HUES48 (cell line): ENCODE measurements around the gene HSD11B2.
A peak's percentile ranks its signal among the peaks of the same experiment; 100 is the strongest.

Source experiments
- H3K27ac ChIP-seq: one replicate; pipeline ENCODE4 v1.7.0; 2013; ENCODE audit warnings: low read depth, low read length, inconsistent platforms
- H3K27me3 ChIP-seq: 2 replicates; pipeline ENCODE4 v1.6.1; 2013; ENCODE audit warnings: mild to moderate bottlenecking, low read length; ENCODE audit not compliant: control insufficient read depth, insufficient read depth
- H3K36me3 ChIP-seq: 2 replicates; pipeline ENCODE4 v1.6.1; 2013; ENCODE audit warnings: low read length; ENCODE audit not compliant: control insufficient read depth, insufficient read depth
- H3K4me1 ChIP-seq: 2 replicates; pipeline ENCODE4 v1.6.1; 2013; ENCODE audit warnings: mild to moderate bottlenecking, low read length; ENCODE audit not compliant: control insufficient read depth, insufficient read depth
- H3K4me3 ChIP-seq: 2 replicates; pipeline ENCODE4 v1.5.1; 2013; ENCODE audit warnings: mild to moderate bottlenecking, low read depth, low read length
- H3K9ac ChIP-seq: 2 replicates; pipeline ENCODE4 v1.6.1; 2013; ENCODE audit warnings: mild to moderate bottlenecking, low read depth, low read length, moderate library complexity
- H3K9me3 ChIP-seq: 2 replicates; pipeline ENCODE4 v1.6.1; 2013; ENCODE audit warnings: low read length; ENCODE audit not compliant: control insufficient read depth, insufficient read depth

The HSD11B2 gene

DNA sequence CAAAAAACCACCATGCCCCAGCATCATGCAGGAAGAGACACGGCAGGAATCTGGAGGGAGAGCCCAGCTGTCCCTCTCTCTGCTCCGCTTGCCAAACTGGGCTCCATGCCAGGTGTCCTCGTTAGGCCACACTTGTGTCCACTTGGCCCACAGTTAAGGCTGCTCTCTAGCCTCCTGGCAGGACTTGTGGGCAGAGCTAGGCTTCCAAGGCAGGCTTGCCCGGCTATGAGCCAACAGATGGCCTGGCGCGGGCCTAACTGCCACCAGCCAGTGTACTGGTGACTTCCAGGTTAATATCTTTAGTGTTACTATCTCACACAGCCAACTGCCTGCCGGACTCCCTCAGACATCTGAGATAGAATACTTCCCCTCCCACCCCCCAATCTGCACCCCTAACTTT is 39.4 kb downstream of the HSD11B2 start:
- no peak overlapping the region for H3K4me3 ChIP-seq
- no peak overlapping the region for H3K27ac ChIP-seq
- H3K27me3 ChIP-seq = no peaks in the 10 kb centered on the region
- no peaks in the 10 kb centered on the region for H3K36me3 ChIP-seq
- no peak overlapping the region for H3K9ac ChIP-seq
- H3K9me3 ChIP-seq = no peaks in the 10 kb centered on the region
- H3K4me1 ChIP-seq = 0 out of 2 replicates have a peak, but pooled peaks cover 3% of the 10 kb centered on the region

DNA sequence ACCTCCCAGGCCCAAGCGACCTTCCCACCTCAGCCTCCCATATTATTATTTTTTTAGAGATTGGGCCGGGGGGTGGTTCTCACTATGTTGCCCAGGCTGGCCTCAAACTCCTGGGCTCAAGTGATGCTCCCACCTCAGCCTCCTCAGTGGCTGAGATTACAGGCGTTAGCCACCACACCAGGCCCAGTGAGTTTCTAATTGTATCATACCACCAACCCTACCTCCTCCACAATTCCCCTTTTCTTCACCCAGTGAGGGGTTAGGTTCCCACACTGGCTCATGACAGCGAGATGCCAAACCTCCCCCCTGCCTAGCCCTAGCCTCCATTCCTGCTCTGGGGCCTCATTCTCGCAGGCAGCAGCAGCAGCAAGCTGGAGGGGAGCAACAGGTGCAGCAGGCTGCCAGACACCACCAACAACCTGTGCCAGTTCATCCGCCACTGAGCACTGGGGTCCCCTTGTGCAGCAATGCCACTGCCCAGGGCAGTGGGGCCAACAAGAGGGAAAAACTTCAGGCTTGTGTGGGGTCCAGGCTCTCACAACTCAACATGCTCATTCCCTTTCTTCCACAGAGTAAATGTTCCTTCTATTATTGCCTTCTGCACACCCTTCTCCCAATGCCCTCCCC is 41.0 kb downstream of the HSD11B2 start:
- no peak overlapping the region for H3K4me3 ChIP-seq
- H3K36me3 ChIP-seq = no peaks in the 10 kb centered on the region
- H3K27ac ChIP-seq = no peak overlapping the region
- H3K9me3 ChIP-seq = no peaks in the 10 kb centered on the region
- H3K27me3 ChIP-seq = no peaks in the 10 kb centered on the region
- no peaks in the 10 kb centered on the region for H3K4me1 ChIP-seq
- no peak overlapping the region for H3K9ac ChIP-seq

DNA sequence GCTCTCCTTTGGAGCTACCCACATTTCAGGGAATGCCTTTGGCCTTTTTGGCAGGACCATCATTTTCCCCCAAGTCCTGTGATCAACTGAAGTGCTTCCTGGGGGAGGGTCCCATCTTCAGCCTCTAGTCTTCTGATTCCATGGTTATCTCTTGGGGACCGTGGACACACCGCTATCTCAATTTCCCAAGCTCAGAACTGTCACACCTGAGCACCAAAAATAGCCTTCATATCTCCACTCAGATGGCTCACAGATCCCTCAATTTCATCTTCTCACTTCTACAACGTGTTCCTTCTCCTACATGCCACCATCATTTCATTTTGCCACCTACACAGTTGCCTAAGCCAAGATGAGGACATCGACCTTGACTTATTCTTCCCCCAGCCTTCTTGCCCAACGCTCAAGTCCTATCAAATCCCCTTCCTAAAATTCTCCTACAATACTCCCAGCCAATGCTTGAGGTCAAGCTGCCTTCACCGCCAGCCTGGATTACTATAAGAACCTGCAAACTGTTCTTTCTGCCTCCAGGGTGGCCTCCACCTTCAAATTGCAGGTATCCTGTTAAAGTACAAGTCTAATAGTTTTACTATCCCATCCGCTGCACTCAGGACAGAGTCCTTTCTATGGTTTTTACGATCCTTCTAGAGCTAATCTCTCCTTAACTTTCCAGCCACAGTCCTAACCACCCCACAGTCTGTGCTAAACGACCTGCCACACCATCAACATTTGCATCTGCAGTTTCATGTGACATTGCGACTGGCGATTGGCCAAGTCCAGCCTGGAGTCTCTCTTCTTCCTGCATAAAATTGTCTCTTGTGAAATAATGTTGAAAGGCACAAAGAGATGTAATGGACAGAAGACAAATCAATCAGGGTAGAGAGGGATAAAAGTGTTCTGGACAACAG is 43.9 kb downstream of the HSD11B2 start:
- H3K4me3 ChIP-seq = no peak overlapping the region
- no peaks in the 10 kb centered on the region for H3K4me1 ChIP-seq
- no peaks in the 10 kb centered on the region for H3K36me3 ChIP-seq
- H3K9me3 ChIP-seq = no peaks in the 10 kb centered on the region
- H3K27me3 ChIP-seq = no peaks in the 10 kb centered on the region
- no peak overlapping the region for H3K9ac ChIP-seq
- no peak overlapping the region for H3K27ac ChIP-seq

DNA sequence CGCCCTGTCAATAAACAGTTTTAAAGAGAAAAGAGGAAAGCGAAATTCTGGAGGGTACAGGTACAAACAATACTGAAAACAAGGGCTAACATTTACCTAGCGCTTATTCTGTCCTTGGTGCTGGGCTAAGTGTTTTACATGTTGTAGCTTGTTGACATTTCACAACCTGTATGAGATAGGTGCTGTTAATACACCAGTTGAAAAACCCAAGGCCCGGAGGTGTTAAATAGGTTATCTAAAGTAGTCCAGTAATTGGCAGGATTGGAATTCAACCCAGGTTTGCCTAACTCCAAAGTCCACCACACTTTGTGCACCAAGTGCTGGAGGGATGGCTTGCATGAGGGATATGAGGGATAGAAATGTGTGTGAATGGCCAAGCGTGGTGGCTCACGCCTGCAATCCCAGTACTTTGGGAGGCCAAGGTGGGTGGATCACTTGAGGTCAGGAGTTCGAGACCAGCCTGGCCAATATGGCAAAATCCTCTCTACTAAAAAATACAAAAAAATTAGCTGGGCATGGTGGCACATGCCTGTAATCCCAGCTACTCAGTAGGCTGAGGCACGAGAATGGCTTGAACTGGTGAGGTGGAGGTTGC is 47.1 kb downstream of the HSD11B2 start:
- H3K4me1 ChIP-seq = peaks cover 9% of the 10 kb centered on the region
- H3K4me3 ChIP-seq = no peak overlapping the region
- no peaks in the 10 kb centered on the region for H3K36me3 ChIP-seq
- no peak overlapping the region for H3K9ac ChIP-seq
- H3K27me3 ChIP-seq = no peaks in the 10 kb centered on the region
- H3K27ac ChIP-seq = no peak overlapping the region
- no peaks in the 10 kb centered on the region for H3K9me3 ChIP-seq

DNA sequence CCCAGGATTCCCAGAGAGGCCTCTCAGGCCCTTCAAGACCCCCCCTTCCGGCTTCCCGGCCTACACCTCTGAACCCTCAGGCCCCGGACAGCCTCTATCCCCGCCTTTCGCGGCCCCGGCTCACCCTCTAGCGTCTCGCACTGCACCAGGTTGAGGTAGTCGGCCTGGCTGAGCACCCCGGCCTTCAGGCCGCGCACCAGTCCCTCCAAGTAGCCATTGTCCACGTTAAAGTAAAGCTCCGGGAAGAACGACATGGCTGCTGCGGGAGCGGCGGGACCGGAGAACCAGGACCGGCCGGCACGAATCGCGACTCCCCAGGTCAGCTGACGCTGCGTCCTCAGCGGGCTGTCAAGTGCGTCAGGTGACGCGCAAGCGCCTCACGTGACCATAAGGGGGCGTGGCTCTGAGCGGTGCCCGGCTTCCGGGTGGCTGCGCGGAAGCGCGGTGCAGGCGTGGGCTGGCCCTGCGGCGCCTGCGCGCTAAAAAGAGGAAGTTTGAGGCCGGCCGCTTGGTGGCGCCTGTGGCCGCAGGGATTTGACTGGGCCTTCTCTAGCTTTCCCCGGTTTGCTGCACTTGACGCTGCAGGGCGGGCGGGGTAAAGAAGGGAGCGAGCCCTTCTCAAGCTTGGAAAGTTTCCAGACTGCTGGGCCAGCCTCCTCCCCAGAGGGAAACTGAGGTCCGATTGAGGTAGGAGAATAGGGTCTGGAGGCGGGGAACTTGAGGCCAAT is 50.1 kb downstream of the HSD11B2 start, which contains the start of gene ATP6V0D1:
TSS of gene ATP6V0D1 (minus strand) at position 325 of the 728 bp plus-strand sequence. CDS start at position 254, 71 bp downstream.
- Histone ChIP-seq H3K27me3 (no peaks in the 10 kb centered on the region), H3K27ac (peak within 1 kb of the TSS; percentile 90), H3K4me3 (peak within 1 kb of the TSS; percentile 91), H3K4me1 (peaks cover 9% of the 10 kb centered on the region), H3K9ac (peak within 1 kb of the TSS; percentile 79), H3K9me3 (no peaks in the 10 kb centered on the region), H3K36me3 (no peaks in the 10 kb centered on the region)

DNA sequence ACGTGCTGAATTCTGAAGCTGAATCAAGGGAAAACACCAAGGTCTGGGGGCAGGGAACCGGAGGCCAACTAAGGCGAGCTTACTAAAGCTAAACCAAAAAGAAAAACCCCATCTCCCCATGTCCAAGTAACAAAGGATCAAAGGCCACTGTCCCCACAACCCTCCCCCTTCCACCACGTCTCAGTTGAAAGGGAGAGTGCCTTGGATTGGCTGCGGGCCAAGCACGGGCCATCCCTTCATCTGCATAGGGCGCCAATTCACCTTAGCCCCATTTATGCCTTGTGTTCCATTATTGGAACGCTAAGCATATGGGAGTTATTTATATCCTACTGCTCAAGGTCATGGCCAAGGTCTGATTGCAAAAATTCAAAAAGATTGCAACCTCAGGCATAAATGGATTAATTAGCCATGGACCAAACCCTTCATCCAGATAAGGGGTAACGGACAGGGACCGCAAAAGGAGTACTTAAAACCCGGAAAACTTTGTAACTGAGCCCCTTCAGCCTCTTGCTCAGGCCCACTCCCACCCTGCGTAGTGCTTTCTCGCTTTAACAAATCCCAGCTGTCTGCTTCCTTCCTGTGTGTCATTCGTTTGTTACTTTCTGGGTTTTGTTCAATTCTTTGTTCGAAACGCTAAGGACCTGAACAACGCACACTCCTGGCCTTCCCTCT is 50.8 kb downstream of the HSD11B2 start:
- Histone ChIP-seq H3K27me3 (peaks cover 6% of the 10 kb centered on the region), H3K4me3 (peak overlapping the region; percentile 63), H3K9ac (peak overlapping the region; percentile 48), H3K36me3 (no peaks in the 10 kb centered on the region), H3K4me1 (peaks cover 9% of the 10 kb centered on the region), H3K9me3 (no peaks in the 10 kb centered on the region), H3K27ac (peak overlapping the region; percentile 88)

DNA sequence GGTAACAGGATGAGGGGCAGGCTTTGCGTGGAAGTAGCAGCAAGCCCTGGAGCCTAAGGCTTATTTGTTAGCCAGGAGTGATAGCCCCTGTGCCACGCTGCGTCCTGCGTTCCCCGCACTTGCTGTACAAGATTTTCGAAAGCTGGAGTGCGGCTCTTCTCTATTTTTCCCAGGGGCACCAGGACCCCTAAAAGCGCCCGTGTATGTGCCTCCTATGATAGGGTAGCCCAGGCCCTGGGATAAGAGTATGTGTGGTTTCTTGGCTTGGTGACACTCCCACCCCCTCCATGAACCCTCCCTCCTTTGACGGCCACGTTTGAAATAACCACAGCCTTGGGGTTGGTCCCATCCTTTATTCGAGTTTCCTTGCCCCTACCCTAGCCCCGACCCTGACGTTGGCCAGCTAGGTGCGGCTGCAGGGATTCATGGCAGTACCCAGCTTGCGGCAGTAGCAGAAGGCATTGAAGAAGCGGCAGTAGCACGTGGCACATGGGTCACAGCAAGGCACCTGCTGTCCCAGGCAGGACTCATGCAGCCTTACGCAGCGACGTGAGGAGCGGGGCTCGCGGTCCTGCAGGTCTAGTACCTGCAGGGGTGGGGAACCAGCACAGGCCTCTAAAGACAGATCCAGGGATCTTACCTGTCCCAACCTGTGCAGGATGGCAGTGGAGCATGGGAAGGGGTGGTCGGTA is 51.5 kb downstream of the HSD11B2 start:
- no peak overlapping the region for H3K4me3 ChIP-seq
- H3K36me3 ChIP-seq = no peaks in the 10 kb centered on the region
- H3K27me3 ChIP-seq = peaks cover 12% of the 10 kb centered on the region
- H3K9ac ChIP-seq = no peak overlapping the region
- H3K27ac ChIP-seq = no peak overlapping the region
- no peaks in the 10 kb centered on the region for H3K9me3 ChIP-seq
- peaks cover 9% of the 10 kb centered on the region for H3K4me1 ChIP-seq

DNA sequence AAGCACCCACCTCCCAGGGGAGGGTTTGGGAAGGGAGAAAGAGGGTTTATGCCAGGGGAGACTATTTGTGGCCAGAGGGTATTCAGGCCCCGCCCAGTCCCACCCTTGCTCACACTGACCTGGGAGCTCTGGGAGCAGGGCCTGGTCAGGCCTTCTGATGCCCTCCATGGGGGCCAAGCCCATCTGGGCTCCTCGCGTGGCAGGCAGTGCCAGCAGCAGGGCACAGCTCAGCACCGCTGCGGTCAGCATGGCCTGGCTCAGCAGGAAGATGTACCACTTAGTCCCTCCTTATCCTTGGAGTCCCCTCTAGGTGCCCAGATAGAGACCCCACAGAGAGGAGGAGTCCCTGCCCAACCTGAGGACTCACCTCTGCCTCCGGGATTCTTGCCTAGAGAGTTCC is 52.2 kb downstream of the HSD11B2 start, which contains the start of gene AGRP:
TSS of gene AGRP (minus strand) at position 398 of the 400 bp plus-strand sequence. CDS start at position 249, 149 bp downstream.
- Histone ChIP-seq H3K4me1 (peaks cover 9% of the 10 kb centered on the region), H3K27me3 (peaks cover 20% of the 10 kb centered on the region), H3K9me3 (no peaks in the 10 kb centered on the region), H3K27ac (no peak within 1 kb of the TSS), H3K9ac (no peak within 1 kb of the TSS), H3K36me3 (no peaks in the 10 kb centered on the region), H3K4me3 (no peak within 1 kb of the TSS)

DNA sequence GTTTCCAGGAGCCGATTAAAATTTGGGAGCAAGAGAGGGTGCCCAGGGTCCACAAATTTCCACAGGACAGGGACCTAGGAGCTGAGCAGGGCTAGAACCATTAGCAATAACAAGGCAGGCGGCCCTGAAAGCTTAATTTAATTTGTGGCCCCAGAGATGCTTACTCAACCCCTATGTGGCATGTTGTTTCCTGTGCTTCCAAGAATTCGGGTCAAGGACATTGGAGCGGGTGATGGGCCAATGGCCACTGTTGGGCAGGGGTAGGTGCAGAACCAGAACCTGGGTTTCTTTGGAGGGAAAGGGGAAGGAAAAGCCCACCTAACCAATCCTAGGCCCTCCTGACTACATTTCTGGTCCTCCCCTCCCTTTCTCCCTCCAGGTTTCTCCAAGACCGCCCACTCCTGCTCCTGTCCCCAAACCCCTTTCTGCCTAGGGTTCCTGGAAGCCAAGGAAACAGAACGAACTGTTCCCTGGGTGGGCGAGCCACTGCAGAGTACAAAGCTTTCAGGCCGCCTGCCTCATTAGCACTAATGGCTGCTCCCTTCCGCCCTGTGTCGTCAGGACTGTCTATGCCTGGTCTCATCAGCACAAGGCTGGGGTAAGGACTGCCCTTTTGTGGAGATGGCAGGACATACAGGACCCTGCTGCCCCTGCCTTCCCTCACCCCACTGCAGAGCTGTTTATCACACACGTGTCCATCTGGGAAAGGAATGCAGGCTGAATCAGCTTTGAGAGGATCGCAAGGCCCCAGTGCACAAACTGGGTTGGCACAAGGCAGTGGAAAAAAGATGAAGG is 53.0 kb downstream of the HSD11B2 start:
- no peak overlapping the region for H3K27ac ChIP-seq
- peaks cover 28% of the 10 kb centered on the region for H3K27me3 ChIP-seq
- H3K9ac ChIP-seq = no peak overlapping the region
- no peaks in the 10 kb centered on the region for H3K36me3 ChIP-seq
- no peak overlapping the region for H3K4me3 ChIP-seq
- no peaks in the 10 kb centered on the region for H3K9me3 ChIP-seq
- H3K4me1 ChIP-seq = peaks cover 11% of the 10 kb centered on the region
